ENCODE results near the gene SGIP1.
"Not testable (repeated sequence)": the region's sequence is repeated elsewhere in the genome, so short reads cannot be mapped to it uniquely, and the experiment has no call there.

GRCh38 chr1:66592106-66592507, 58.2 kb downstream of the SGIP1 start:
- not testable (repeated sequence) for TF ChIP-seq EZH2phosphoT487 (IDR thresholded peaks at IDR 0.05; ENCODE audit: insufficient read depth, low read depth); EZH2 (IDR thresholded peaks at IDR 0.05; ENCODE audit: insufficient read depth, poor library complexity, severe bottlenecking)
